LNCaP clone FGC (cell line): ENCODE results near the gene SLC1A2.

ENCODE experiments used
- DNase-seq: peaks from one replicate; pipeline ENCODE4 v3.0.0-alpha.2; 2011; ENCODE audit warnings: low read depth
- H3K4me3 ChIP-seq: 2 replicates; pipeline ENCODE4 v1.5.1; 2011; ENCODE audit warnings: mild to moderate bottlenecking, low read depth, low read length, control low read depth
- TF ChIP-seq, protein P1 (sequence below): IDR thresholded peaks from 2 replicates; pipeline ENCODE4 v1.5.1; 2012; ENCODE audit warnings: mild to moderate bottlenecking; ENCODE audit not compliant: control insufficient read depth, insufficient read depth; ENCODE audit errors: extremely low read depth

The SLC1A2 gene

DNA sequence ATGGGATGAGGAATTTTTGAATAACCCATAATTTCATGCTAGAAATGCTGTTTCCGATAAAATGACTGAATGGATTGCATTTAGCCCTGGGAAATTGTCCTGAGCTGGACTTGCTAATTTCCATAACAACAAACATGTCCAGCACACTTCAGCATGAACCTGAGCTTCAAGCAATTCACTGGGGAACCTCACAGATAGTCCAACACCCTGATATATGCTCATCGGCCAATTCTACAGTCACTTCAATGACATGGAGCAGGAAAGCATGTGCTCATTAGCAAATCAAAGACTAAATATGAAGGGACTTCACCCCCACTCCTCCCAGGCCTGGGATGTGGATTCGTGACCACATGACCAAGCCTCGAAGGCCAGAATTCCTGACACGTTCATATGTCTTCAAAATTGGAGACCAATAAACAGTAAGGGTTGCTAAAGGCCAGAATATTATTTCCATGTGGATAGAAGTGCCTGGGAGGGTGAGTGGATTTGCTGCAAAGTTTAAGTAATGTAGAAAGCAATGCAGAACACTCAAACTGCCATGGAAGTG lies 131.9 kb downstream of the SLC1A2 start:
- DNase-seq: no peak
- H3K4me3 ChIP-seq: no peak overlapping the region
- TF ChIP-seq, protein P1, sequence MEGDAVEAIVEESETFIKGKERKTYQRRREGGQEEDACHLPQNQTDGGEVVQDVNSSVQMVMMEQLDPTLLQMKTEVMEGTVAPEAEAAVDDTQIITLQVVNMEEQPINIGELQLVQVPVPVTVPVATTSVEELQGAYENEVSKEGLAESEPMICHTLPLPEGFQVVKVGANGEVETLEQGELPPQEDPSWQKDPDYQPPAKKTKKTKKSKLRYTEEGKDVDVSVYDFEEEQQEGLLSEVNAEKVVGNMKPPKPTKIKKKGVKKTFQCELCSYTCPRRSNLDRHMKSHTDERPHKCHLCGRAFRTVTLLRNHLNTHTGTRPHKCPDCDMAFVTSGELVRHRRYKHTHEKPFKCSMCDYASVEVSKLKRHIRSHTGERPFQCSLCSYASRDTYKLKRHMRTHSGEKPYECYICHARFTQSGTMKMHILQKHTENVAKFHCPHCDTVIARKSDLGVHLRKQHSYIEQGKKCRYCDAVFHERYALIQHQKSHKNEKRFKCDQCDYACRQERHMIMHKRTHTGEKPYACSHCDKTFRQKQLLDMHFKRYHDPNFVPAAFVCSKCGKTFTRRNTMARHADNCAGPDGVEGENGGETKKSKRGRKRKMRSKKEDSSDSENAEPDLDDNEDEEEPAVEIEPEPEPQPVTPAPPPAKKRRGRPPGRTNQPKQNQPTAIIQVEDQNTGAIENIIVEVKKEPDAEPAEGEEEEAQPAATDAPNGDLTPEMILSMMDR: no peak

DNA sequence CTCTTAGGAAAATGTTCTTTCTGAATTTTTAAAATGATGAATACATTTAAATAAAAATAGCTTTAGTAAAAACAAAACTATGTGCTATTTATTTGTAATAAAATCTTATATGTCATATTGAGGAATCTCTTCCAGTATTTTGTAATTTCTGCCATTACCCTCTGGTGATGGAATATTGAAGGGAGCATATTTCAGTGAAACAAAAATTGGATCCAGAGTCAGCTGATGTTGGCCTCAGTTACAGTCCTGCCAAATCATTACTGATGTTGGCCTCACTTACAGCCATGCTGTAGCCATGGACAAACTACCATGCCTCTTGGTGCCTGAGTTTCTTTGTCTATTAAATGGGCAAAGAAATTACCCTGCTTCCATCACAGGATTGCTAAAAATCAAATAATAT lies 133.2 kb downstream of the SLC1A2 start:
- TF ChIP-seq, protein P1: no peak
- no peak for DNase-seq

DNA sequence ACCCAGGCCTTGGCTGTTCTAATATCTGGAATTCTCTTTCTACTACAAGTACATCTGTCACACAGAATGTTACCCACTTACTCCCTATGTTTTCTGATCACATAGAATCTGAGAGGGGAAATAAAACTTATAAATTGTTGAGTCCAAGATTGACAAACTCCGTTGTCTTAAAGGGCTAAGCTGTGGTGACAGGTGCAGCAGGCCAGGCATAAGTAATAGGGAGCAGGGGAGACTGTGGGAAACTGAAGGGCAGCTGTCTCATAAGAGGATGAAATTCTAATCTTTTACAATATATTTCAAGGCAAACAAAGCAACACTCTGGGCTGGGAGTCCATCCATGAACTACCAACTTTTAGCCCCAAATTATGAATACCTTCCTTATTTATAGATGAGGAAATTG lies 133.9 kb downstream of the SLC1A2 start:
- H3K4me3 ChIP-seq: no peak overlapping the region
- TF ChIP-seq, protein P1: no peak
- DNase-seq: no peak

More for the DNA sequence above, 133.2 kb downstream of the SLC1A2 start:
- H3K4me3 ChIP-seq: no peak overlapping the region

DNA sequence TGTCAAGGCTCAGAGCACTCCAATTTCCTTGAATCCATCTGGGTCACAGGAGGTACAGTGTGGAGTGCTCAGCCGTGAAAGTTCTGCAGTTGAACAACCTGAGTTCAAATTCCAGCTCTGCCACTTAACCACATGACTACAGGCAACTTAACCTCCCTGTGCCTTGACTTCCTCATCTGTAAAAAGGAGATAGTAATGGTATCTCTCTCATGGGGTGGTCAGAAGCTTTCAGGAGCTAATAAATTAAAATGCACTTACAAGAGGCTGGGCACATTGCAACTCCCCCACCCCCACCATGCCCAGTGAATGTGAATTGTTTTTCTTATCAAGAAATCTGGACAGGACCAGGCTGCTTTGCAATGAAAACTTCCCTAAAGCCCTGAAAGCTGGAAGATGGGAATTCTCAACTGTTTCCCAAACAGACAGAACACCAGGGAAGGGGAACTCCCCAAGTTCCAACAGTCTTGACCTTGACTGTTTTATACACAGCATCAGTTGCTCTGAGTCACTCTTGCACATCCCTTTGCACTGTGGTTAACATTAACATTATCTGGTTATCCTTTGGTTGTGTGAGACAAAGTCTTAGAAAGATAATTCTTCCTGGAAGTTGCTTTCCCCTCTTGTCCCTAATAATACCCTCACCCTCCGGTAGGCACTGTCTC lies 137.0 kb downstream of the SLC1A2 start:
- DNase-seq: no peak
- TF ChIP-seq, protein P1: no peak

DNA sequence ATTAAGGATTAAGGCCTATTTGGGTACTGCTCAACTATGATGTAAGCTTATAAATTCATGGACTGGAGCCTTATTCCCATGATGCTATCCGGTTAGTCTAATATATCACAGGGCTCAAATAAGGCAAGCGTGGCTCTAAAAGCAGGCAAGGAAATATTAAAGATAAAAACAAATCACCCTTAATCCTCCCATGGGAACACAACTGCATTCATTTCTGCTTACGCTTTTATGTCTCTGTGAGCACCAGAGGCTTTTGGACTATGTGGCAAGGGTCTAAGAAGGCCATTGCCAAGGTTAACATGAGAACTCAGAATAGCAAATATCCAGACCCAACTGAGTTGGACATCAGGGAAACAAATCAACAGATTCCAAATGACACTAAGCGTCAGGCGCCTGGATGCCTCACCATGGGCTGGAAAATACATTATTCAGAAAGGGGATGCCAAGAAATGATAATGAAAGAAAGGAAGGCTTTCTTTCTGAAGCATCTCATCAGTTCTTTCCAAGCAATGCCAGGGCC lies 138.1 kb downstream of the SLC1A2 start:
- no peak for DNase-seq
- TF ChIP-seq, protein P1: no peak
- no peak overlapping the region for H3K4me3 ChIP-seq

More for the DNA sequence above, 137.0 kb downstream of the SLC1A2 start:
- H3K4me3 ChIP-seq: no peak overlapping the region

DNA sequence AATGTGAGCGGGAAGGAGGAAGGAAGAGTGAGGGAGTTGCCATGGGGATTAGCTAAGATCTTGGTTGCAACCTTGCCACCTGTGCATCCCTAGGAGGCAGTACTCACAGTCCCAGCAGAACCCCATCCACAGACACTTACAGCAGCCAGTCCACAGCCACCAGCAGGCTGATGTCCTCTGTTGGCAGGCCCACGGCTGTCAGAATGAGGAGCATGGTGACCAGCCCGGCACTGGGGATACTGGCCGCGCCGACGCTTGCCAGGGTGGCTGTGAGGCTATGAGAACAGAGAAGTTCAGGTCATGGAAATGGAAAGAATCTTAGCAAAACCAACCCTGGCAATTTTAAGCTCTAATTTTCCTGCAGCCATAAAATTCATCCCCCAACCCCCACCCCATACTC lies 138.6 kb downstream of the SLC1A2 start:
- DNase-seq: no peak
- TF ChIP-seq, protein P1: no peak
- H3K4me3 ChIP-seq: no peak overlapping the region

DNA sequence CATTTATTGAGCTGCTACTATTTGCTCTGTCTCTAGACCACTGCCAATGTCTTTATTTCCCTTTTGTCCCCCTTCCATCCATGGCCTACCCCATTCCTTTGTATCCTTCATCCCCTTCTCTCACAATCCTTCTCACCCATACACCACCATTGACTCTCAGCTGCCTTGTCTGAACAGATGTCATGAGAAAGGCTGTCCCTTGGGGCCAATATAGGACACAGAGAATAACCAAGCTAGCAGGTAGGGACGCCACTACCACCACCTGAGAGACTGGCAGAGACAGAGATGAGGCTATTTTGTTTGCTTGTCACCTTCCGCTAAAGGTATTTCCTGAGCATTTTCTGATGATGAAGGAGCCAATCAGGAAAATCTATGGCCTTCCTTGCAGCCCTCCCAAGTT lies 141.5 kb downstream of the SLC1A2 start:
- no peak for DNase-seq
- no peak overlapping the region for H3K4me3 ChIP-seq
- TF ChIP-seq, protein P1: no peak
